ENCODE results near the gene LRIT2.

LRIT2 gene
- total RNA-seq: 0 reads per million in 2 donors

GRCh38 chr10:84225427-84226173 lies at the start of gene LRIT2:
LRIT2 (minus strand) TSS chr10:84225544; CDS start chr10:84225520, 24 bp downstream.
- no peak for DNase-seq

- DNase-seq: no peak
Measured at GRCh38 chr10:84270708-84271107, 45.4 kb upstream of the LRIT2 start.

- DNase-seq: no peak
Measured at GRCh38 chr10:84269773-84270172, 44.4 kb upstream of the LRIT2 start.

- DNase-seq: no peak
Measured at GRCh38 chr10:84269162-84269561, 43.8 kb upstream of the LRIT2 start.

GRCh38 chr10:84267503-84268126 lies 42.3 kb upstream of the LRIT2 start:
- no peak for DNase-seq

GRCh38 chr10:84265418-84265817 lies 40.1 kb upstream of the LRIT2 start:
- DNase-seq: no peak

- DNase-seq: no peak
Measured at GRCh38 chr10:84264611-84265141, 39.3 kb upstream of the LRIT2 start.

- no peak for DNase-seq
Measured at GRCh38 chr10:84263716-84264115, 38.4 kb upstream of the LRIT2 start.

- no peak for DNase-seq
Measured at GRCh38 chr10:84262190-84262956, 37.0 kb upstream of the LRIT2 start.

- DNase-seq: no peak
Measured at GRCh38 chr10:84261236-84261915, 36.0 kb upstream of the LRIT2 start.

GRCh38 chr10:84258034-84258695 lies 32.8 kb upstream of the LRIT2 start:
- no peak for DNase-seq

- DNase-seq: no peak
Measured at GRCh38 chr10:84257343-84258020, 32.1 kb upstream of the LRIT2 start.

- no peak for DNase-seq
Measured at GRCh38 chr10:84256510-84257342, 31.4 kb upstream of the LRIT2 start.

GRCh38 chr10:84254552-84255478 lies 29.5 kb upstream of the LRIT2 start:
- no peak for DNase-seq

- no peak for DNase-seq
Measured at GRCh38 chr10:84248794-84249193, 23.4 kb upstream of the LRIT2 start.

GRCh38 chr10:84247496-84247895 lies 22.2 kb upstream of the LRIT2 start:
- no peak for DNase-seq

GRCh38 chr10:84244651-84245270 lies 19.4 kb upstream of the LRIT2 start, which contains the start of gene RGR:
RGR (plus strand) TSS chr10:84245053; CDS start chr10:84245091, 38 bp downstream.
- DNase-seq: no peak

GRCh38 chr10:84243759-84244158 lies 18.4 kb upstream of the LRIT2 start:
- no peak for DNase-seq

Data from activated gamma-delta T cell (primary cell).